Measurements from ENCODE around the gene ARHGAP29.

Gene ARHGAP29, protein sequence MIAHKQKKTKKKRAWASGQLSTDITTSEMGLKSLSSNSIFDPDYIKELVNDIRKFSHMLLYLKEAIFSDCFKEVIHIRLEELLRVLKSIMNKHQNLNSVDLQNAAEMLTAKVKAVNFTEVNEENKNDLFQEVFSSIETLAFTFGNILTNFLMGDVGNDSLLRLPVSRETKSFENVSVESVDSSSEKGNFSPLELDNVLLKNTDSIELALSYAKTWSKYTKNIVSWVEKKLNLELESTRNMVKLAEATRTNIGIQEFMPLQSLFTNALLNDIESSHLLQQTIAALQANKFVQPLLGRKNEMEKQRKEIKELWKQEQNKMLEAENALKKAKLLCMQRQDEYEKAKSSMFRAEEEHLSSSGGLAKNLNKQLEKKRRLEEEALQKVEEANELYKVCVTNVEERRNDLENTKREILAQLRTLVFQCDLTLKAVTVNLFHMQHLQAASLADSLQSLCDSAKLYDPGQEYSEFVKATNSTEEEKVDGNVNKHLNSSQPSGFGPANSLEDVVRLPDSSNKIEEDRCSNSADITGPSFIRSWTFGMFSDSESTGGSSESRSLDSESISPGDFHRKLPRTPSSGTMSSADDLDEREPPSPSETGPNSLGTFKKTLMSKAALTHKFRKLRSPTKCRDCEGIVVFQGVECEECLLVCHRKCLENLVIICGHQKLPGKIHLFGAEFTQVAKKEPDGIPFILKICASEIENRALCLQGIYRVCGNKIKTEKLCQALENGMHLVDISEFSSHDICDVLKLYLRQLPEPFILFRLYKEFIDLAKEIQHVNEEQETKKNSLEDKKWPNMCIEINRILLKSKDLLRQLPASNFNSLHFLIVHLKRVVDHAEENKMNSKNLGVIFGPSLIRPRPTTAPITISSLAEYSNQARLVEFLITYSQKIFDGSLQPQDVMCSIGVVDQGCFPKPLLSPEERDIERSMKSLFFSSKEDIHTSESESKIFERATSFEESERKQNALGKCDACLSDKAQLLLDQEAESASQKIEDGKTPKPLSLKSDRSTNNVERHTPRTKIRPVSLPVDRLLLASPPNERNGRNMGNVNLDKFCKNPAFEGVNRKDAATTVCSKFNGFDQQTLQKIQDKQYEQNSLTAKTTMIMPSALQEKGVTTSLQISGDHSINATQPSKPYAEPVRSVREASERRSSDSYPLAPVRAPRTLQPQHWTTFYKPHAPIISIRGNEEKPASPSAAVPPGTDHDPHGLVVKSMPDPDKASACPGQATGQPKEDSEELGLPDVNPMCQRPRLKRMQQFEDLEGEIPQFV

GRCh38 chr1:94237291-94238226 is at the start of gene ARHGAP29:
ARHGAP29 (minus strand) TSS chr1:94237584; CDS start chr1:94231611, 5,973 bp downstream.
- peak; percentile 43 for DNase-seq

DNA sequence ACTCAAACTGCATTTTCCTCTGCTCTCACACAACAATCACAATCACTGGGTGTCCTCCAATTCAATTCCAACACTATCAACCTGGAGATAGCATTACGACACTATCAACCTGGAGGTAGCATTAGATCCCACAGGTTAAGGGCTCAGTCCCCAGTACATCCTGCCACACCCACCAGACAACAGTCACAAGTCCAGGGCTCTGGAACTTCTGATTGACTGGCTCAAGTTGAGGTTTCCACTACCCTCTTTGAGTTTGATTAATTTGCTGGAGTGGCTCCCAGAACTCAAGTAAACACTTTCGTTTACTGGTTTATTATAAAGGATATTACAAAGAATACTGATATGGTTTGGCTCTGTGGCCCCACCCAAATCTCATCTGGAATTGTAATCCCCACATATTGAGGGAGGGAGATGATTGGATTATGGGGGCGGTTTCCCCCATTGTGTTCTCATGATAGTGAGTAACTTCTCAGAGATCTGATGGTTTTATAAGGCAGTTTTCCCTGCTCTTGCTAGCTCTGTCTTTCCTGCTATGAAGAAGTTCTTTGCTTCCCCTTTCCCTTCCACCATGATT is 49.6 kb upstream of the ARHGAP29 start:
- no peak for DNase-seq

GRCh38 chr1:94285031-94285654 is 47.8 kb upstream of the ARHGAP29 start:
- DNase-seq, result no peak

DNA sequence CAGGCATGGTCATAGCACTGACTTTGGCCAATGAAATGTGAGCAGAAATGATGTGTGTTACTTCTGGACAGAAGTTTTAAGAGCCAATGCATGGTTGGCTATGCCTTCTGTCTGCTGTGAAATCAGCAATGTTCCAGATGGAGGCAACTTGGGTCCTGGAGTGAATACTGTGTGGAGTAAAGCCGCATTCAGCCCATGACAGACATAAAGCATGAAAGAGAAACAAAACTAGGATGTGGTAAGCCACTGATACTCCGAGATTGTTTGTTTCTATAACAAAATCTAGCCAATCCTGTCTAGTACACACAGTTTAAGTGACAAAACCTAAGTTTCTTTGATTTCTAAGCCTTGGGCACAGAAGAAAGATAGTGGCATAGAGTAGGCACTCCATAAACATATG is 47.1 kb upstream of the ARHGAP29 start:
- DNase-seq, result no peak

DNA sequence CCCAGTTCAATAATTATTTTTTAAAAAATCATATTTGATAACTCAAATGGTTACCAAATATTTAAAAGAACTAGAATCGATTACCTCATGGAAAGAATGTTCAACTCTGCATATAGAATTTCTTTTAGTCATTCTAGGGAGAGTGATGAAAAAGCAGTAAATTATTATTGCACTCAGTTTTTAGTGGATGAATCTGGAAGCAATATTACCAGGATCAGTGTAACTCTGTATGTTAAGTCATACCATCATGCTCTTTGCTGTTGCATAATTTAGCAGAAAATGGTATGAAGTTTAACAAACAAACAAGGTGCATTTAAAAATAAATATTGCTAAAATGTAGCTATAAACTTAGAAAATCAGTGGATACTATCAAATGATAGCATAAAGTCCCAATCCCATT is 46.1 kb upstream of the ARHGAP29 start:
- DNase-seq, result no peak

- no peak for DNase-seq
Observed at GRCh38 chr1:94282143-94282711, 44.8 kb upstream of the ARHGAP29 start.

- no peak for DNase-seq
Observed at GRCh38 chr1:94281361-94282142, 44.2 kb upstream of the ARHGAP29 start.

GRCh38 chr1:94280541-94280940 is 43.2 kb upstream of the ARHGAP29 start:
- no peak for DNase-seq

GRCh38 chr1:94279462-94279861 is 42.1 kb upstream of the ARHGAP29 start:
- DNase-seq, result no peak

- no peak for DNase-seq
Observed at GRCh38 chr1:94279038-94279437, 41.7 kb upstream of the ARHGAP29 start.

DNA sequence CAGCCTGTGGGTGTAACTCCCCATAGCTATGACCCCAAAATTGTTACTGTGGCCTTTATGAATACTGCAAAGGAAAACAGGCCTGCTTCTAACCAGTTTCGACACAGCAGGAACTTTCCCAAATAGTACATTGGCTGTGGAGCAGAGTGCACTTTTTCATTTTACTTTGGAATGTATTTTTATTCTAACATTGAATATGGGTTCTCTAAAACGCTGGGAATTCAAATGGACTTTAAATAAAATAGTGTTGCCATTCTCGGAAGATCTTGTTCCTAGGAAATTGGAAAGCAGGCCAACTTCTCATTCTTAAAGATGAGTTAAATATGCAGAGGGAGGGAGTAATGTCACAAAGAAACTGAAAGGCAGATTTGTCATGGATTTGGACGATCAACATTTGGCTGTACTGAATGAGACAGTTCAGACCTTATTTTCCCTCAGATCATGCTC is 39.6 kb upstream of the ARHGAP29 start:
- no peak for DNase-seq

DNA sequence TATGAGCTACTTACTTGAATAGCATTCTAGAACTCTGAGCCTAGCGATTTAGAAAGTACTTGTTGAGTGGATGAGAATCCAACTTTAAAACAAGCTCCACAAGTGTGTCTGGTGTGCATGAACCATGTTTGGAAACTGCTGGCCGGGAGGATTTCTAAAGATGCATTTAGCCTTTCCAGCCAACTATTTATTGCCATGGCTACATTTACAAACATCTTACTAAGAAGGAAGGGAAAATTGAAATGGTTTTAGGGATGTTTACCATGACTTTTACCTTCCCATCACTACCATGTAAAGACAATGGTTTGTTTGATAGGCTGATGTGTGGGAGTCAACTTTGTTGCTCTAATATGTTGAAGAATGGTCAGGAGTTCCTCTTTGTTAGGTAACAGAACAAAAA is 37.7 kb upstream of the ARHGAP29 start:
- DNase-seq, result no peak

DNA sequence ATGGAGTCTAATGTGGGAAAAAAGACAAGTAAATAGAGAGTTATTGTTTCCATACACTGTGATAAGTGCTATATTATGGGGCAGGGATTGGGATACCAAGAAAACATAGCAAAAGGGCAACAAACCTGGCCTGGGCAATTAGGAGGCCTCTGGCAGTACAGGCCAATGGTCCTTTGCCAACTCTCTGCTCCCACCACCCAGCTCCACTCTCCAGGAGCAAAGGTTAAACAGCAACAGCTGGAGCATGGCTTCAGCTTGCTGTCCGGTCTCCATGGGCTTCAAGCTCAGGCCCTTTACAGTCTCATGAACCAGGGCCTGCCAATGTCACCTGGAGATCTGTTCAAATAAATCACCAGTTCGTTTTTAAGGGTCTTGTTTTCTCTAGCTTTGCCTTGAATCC is 37.2 kb upstream of the ARHGAP29 start:
- no peak for DNase-seq

- DNase-seq, result no peak
Observed at GRCh38 chr1:94273111-94273510, 35.7 kb upstream of the ARHGAP29 start.

DNA sequence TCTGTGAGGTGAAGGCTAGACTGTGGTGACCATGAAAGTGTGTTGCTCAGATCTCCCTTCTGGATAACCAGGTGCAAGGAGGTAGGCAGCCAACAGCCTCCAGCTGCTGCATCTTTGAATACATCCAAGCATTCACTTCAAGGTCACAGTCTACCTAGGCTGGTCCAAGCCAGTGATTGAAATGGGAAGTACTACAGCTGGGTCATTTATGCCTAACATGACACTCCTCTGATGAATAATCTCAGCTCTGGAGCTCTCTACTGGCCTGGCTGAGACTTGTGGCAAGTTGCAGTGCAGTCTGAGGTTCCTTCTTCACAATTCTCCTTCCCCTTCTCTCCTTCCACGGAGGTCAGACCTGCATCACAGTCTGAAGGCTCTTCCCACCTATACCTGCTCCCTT is 35.0 kb upstream of the ARHGAP29 start:
- DNase-seq, result no peak

- DNase-seq, result no peak
Observed at GRCh38 chr1:94271373-94271772, 34.0 kb upstream of the ARHGAP29 start.

DNA sequence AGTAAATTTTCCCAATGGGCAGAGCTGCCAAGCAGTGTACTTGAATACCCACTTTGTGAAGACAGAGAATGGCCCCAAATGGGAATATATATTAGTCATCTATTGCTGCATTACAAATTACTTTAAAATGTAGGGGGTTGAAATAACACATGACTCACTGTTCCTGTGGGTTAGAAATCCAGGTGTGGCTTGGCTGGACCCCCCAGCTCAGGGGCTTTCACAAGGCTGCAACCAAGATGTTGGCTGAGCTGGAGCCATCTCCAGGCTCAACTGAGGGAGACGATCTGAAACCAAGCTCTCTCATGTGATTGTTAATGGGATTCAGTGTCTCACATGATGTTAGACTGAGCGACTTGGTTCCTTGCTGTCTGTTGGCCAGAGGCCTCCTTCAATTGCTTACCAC is 33.4 kb upstream of the ARHGAP29 start:
- no peak for DNase-seq

- no peak for DNase-seq
Observed at GRCh38 chr1:94269921-94270320, 32.5 kb upstream of the ARHGAP29 start.

DNA sequence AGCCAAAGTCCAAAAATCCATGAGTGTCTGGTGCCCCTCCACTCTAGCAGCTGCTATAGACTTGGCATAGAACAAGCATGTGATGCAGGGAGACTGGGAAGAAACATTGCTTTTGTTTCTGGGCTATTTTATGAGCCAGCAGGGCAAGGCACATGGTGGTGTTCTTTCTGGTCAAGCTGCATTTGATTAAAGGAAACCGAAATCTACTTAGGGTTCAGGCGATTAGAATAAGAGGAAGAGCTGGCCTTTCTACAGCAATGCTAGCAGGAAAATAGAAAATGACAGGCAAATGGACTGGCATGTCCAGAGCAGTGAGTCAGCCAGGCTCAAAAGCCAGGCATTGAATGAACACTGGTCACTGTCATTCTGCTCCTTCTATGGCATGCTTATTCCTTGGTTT is 28.5 kb upstream of the ARHGAP29 start:
- DNase-seq, result no peak

DNA sequence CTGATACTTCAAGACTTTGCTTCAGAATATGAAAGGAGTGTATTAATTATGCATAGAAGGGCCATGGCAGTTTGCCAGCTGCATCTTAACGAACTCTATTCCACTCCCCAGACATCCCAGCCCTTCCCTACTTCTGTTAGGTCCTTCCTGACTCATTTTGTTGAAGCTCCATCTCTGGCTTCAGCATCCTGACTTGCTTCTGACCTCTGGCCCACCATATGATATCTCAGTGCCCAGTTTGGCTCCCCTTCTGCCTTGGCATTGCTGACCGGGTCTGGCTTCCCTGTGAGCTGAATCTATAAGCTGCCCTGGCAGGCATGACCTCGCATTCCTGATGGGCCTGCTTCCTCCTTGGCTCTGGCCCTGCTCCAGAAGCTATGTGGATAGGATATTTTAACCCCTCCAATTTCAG is 27.6 kb upstream of the ARHGAP29 start:
- no peak for DNase-seq

Measured in hematopoietic multipotent progenitor cell treated with erythropoietin and hydrocortisone succinate and interleukin-3 and kit ligand, for 8 days (in vitro differentiated cells).